Endothelial cell of umbilical vein (primary cell): ENCODE data around the gene MTMR6. TPM values are rescaled to one million over a fixed set of nuclear protein-coding genes. Genes with fewer than 3 reads are reported as not detected.

Source experiments
- BruUV-seq: library from RNA; stranded (reverse); fragments of 400-500 nt; replicated peaks from 2 replicates; lab custom pipeline; 2021; lab: Mats Ljungman, UMichigan
- CTCF ChIA-PET: fragments of 300-600, 350-600 bp; sonication (Branson Sonifier 250); formaldehyde crosslinking; loops from one replicate; lab custom pipeline; 2021; ENCODE audit warnings: antibody characterized with exemption, inconsistent platforms; lab: Charles Lee
- POLR2A ChIA-PET: fragments of 300-600, 350-600 bp; sonication (Branson Sonifier 250); formaldehyde crosslinking; loops from one replicate; lab custom pipeline; 2021; ENCODE audit warnings: antibody characterized with exemption, inconsistent platforms; lab: Charles Lee
- DNase-seq: peaks from one replicate; pipeline ENCODE4 v3.0.0-alpha.2; 2011; ENCODE audit warnings: low read depth, low spot score
- FAIRE-seq: peaks from 2 replicates; lab custom pipeline; 2011; peaks lifted over from hg19 to GRCh38; lab: Jason Lieb, UNC
- H2AFZ ChIP-seq: 2 replicates; pipeline ENCODE4 v1.6.0; 2012; ENCODE audit warnings: low read depth, low read length, control low read depth, inconsistent platforms
- H3K27ac ChIP-seq: 2 replicates; pipeline ENCODE4 v1.5.1; 2011; ENCODE audit warnings: low read depth, mild to moderate bottlenecking, control low read depth, low read length, moderate library complexity; ENCODE audit not compliant: insufficient read depth
- H3K27me3 ChIP-seq, 2 experiments: 2 replicates each; pipeline versions ENCODE4 v1.6.0 to v1.6.1; 2011; ENCODE audit warnings: low read length in 2 of 2, mixed read lengths in 1 of 2; ENCODE audit not compliant: control insufficient read depth in 2 of 2, insufficient read depth in 2 of 2
- H3K36me3 ChIP-seq, 2 experiments: 2 replicates in 1 of 2; 3 replicates in 1 of 2; pipeline ENCODE4 v1.5.1; 2011; ENCODE audit warnings: low read length in 2 of 2, mild to moderate bottlenecking in 1 of 2, moderate library complexity in 1 of 2; ENCODE audit not compliant: control insufficient read depth in 2 of 2, insufficient read depth in 2 of 2; ENCODE audit errors: extremely low read depth in 1 of 2
- H3K4me1 ChIP-seq: 3 replicates; pipeline ENCODE4 v1.5.1; 2011; ENCODE audit warnings: mild to moderate bottlenecking, low read length; ENCODE audit not compliant: control insufficient read depth, insufficient read depth; ENCODE audit errors: extremely low read depth
- H3K4me2 ChIP-seq: 2 replicates; pipeline ENCODE4 v1.6.1; 2011; ENCODE audit warnings: low read length, control low read depth, mixed read lengths; ENCODE audit not compliant: insufficient read depth
- H3K4me3 ChIP-seq, 3 experiments: fragments of 200-600 bp in 1 of 3; sonication (generic), shearing (Covaris generic) in 1 of 3; replicated peaks in 1 of 3; 2 replicates each; pipeline ENCODE4 v1.5.1; 2011 to 2016; ENCODE audit warnings: control low read depth in 3 of 3, low read length in 3 of 3, mild to moderate bottlenecking in 2 of 3, inconsistent platforms in 1 of 3, low read depth in 1 of 3, moderate library complexity in 1 of 3; ENCODE audit not compliant: insufficient read depth in 1 of 3
- H3K79me2 ChIP-seq: 2 replicates; pipeline ENCODE4 v1.6.0; 2012; ENCODE audit warnings: low read length, inconsistent platforms; ENCODE audit not compliant: control insufficient read depth, insufficient read depth
- H3K9ac ChIP-seq: replicated peaks from 2 replicates; pipeline ENCODE3; 2011; ENCODE audit warnings: low read length, control low read depth; ENCODE audit not compliant: insufficient read depth; ENCODE audit errors: extremely low read depth
- H3K9me1 ChIP-seq: replicated peaks from 3 replicates; pipeline ENCODE4 v1.6.0; 2011; ENCODE audit warnings: mild to moderate bottlenecking, low read length; ENCODE audit not compliant: control insufficient read depth, insufficient read depth; ENCODE audit errors: extremely low read depth
- H3K9me3 ChIP-seq: replicated peaks from 2 replicates; pipeline ENCODE4 v1.5.1; 2012; ENCODE audit warnings: low read length, inconsistent platforms; ENCODE audit not compliant: control insufficient read depth, insufficient read depth
- H4K20me1 ChIP-seq: replicated peaks from 2 replicates; pipeline ENCODE3; 2011; ENCODE audit warnings: mild to moderate bottlenecking, low read length; ENCODE audit not compliant: control insufficient read depth, insufficient read depth; ENCODE audit errors: extremely low read depth
- CTCF ChIP-seq, 2 donors: IDR thresholded peaks; 1 replicate in 1 of 2; 2 replicates in 1 of 2; pipeline ENCODE4 v1.5.1; 2011; ENCODE audit warnings: low read length in 2 of 2, mild to moderate bottlenecking in 2 of 2, moderate library complexity in 2 of 2, control low read depth in 1 of 2, inconsistent platforms in 1 of 2, low read depth in 1 of 2; ENCODE audit not compliant: insufficient read depth in 1 of 2; ENCODE audit errors: extremely low read depth in 1 of 2
- EZH2 ChIP-seq: IDR thresholded peaks from 2 replicates; pipeline ENCODE4 v1.6.1; 2012; ENCODE audit warnings: borderline replicate concordance, low read depth, mild to moderate bottlenecking, moderate library complexity, low read length, inconsistent platforms; ENCODE audit not compliant: severe bottlenecking
- FOS ChIP-seq: IDR thresholded peaks from 2 replicates; pipeline ENCODE4 v1.6.1; 2011; ENCODE audit warnings: mild to moderate bottlenecking, low read length, moderate library complexity, borderline replicate concordance; ENCODE audit not compliant: insufficient read depth
- GATA2 ChIP-seq: IDR thresholded peaks from 2 replicates; pipeline ENCODE4 v1.7.0; 2011; ENCODE audit warnings: low read depth, mild to moderate bottlenecking, moderate library complexity, mixed read lengths, low read length; ENCODE audit not compliant: insufficient read length, insufficient read depth
- JUN ChIP-seq: IDR thresholded peaks from 2 replicates; pipeline ENCODE4 v1.6.1; 2011; ENCODE audit warnings: borderline replicate concordance, low read depth; ENCODE audit not compliant: insufficient read length, insufficient read depth
- MAX ChIP-seq: IDR thresholded peaks from 2 replicates; pipeline ENCODE4 v1.6.1; 2011; ENCODE audit not compliant: insufficient read depth, insufficient read length
- MYC ChIP-seq: IDR thresholded peaks from one replicate; pipeline ENCODE4 v1.6.1; 2011; ENCODE audit warnings: mild to moderate bottlenecking, low read depth, low read length
- POLR2A ChIP-seq: IDR thresholded peaks from 2 replicates; pipeline ENCODE4 v1.6.1; 2012; ENCODE audit warnings: low read depth, mild to moderate bottlenecking, control low read depth, low read length
- POLR2AphosphoS5 ChIP-seq: IDR thresholded peaks from 2 replicates; pipeline ENCODE4 v1.6.1; 2012; ENCODE audit warnings: low read depth, mild to moderate bottlenecking, control low read depth, low read length, moderate library complexity; ENCODE audit not compliant: insufficient read depth
- dilution Hi-C: fragments of 300-500 bp; cut with MboI; formaldehyde crosslinking; loops from one replicate; pipeline ENCODE4 v1.15.0; 2019; ENCODE audit warnings: low sequenced_read_pairs; ENCODE audit not compliant: extremely low pct_ligation_motif_present
- intact Hi-C: fragments of 100-400 bp; cut with micrococcal nuclease; formaldehyde crosslinking; loops from one replicate; pipeline ENCODE4 v1.10.0; 2022
- polyA plus RNA-seq, 4 experiments: library from polyadenylated mRNA; depleted of rRNA in 3 of 4; stranded (reverse) in 3 of 4; unstranded in 1 of 4; fragments of >200 nt; gene quantifications; 2 replicates each; pipeline versions ENCODE4 v1.2.1 to v1.2.3, GENCODE V29; 2011 to 2012; ENCODE audit warnings: missing spikeins in 1 of 4
- total RNA-seq: library from RNA; stranded (reverse); gene quantifications from 2 replicates; pipeline ENCODE4 v1.2.3, GENCODE V29; 2021

The MTMR6 gene
- total and polyA plus RNA-seq, 2 donors (not counting 3 experiments of a cell fraction or from before 2014, with no cell fraction given): 10.2 to 20.9 TPM

DNA sequence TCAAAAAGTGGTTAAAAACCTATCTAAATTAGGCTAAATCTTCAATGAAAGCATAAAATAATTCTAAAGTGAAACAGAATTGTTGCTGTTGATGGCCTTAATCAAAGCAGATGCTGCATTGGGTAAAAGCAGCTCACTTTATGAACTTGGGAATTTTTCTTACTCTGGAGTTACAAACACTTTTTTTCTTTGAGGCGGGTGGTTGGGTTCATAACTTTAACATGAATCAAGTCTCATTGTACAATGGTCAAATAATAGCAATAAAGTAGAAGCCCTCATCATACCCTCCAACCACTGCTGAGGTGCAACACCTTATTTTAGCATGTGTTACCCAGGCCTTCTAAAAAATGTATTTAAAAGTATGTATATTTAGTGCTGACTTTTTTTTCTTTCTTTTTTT is 43.3 kb upstream of the MTMR6 start:
- peaks cover 11 to 35% of the 10 kb centered on the region in 2 experiments for H3K36me3 ChIP-seq

More for the DNA sequence above, 43.3 kb upstream of the MTMR6 start:
- peaks cover 3% of the 10 kb centered on the region for H4K20me1 ChIP-seq
- H3K9me3 ChIP-seq: no peaks in the 10 kb centered on the region
- no peak for TF ChIP-seq MYC
- TF ChIP-seq POLR2AphosphoS5: no peak
- no peak for TF ChIP-seq CTCF (IDR thresholded peaks at IDR 0.05; ENCODE audit: extremely low read depth in 1 of 2, insufficient read depth in 1 of 2, low read depth in 1 of 2, low read length in 2 of 2)
- TF ChIP-seq JUN: no peak
- TF ChIP-seq GATA2: no peak
- TF ChIP-seq MAX: no peak
- no peak for TF ChIP-seq EZH2
- TF ChIP-seq FOS: no peak
- no peak for TF ChIP-seq POLR2A
- intact Hi-C loops (no loop called here), dilution Hi-C loops (no loop called here)
- H3K9me1 ChIP-seq: no peaks in the 10 kb centered on the region
- H3K79me2 ChIP-seq: peaks cover 17% of the 10 kb centered on the region
- ChIA-PET CTCF (no interaction called here), POLR2A (no interaction called here)
- H3K4me3 ChIP-seq: no peak overlapping the region
- H3K4me1 ChIP-seq: no peaks in the 10 kb centered on the region
- DNase-seq (no peak), FAIRE-seq (no peak)
- H3K4me2 ChIP-seq: no peak overlapping the region
- H3K9ac ChIP-seq: no peak overlapping the region
- no peak overlapping the region for H3K27ac ChIP-seq
- H2AFZ ChIP-seq: no peak overlapping the region
- no peaks in the 10 kb centered on the region for H3K27me3 ChIP-seq
- BruUV-seq: no TSS peak
